Activated CD4-positive, alpha-beta T cell treated with anti-CD3 and anti-CD28 coated beads for 36 hours (primary cell): ENCODE results near the gene RBM4. TPM values are rescaled to one million over a fixed set of nuclear protein-coding genes. Genes with fewer than 3 reads are reported as not detected.
A peak's percentile ranks its signal among the peaks of the same experiment; 100 is the strongest.
"Not testable (repeated sequence)": the region's sequence is repeated elsewhere in the genome, so short reads cannot be mapped to it uniquely, and the experiment has no call there.

Experiments
- ATAC-seq: fragments of 200-7000 bp; cut with Tn5 transposase; one replicate; pipeline ENCODE4 v1.10.0; 2021; ENCODE audit warnings: mild to moderate bottlenecking, moderate library complexity
- CTCF ChIA-PET: fragments of 350-600 bp; sonication (Branson Sonifier 250); formaldehyde crosslinking; loops from one replicate; lab custom pipeline; 2021; ENCODE audit warnings: antibody characterized with exemption; lab: Charles Lee
- POLR2A ChIA-PET: fragments of 350-600 bp; sonication (Branson Sonifier 250); formaldehyde crosslinking; loops from one replicate; lab custom pipeline; 2021; ENCODE audit warnings: antibody characterized with exemption, inconsistent platforms; lab: Charles Lee
- DNase-seq: peaks from one replicate; pipeline ENCODE4 v3.0.0-alpha.2; 2020
- H3K27ac Mint-ChIP-seq: one replicate; pipeline ENCODE4 v1.8.0; 2021; ENCODE audit warnings: mixed read lengths
- H3K27me3 Mint-ChIP-seq: one replicate; pipeline ENCODE4 v1.8.0; 2021; ENCODE audit warnings: mixed read lengths
- H3K36me3 Mint-ChIP-seq: one replicate; pipeline ENCODE4 v1.8.0; 2021; ENCODE audit warnings: low read depth, mixed read lengths
- H3K4me1 Mint-ChIP-seq: one replicate; pipeline ENCODE4 v1.8.0; 2021; ENCODE audit warnings: mixed read lengths
- H3K4me3 Mint-ChIP-seq: one replicate; pipeline ENCODE4 v1.8.0; 2021; ENCODE audit warnings: mild to moderate bottlenecking, moderate library complexity, mixed read lengths
- H3K9me3 Mint-ChIP-seq: one replicate; pipeline ENCODE4 v1.8.0; 2021; ENCODE audit warnings: low read depth, mixed read lengths
- intact Hi-C, 2 experiments: fragments of 100-400 bp; cut with DNase I in 1 of 2; cut with micrococcal nuclease in 1 of 2; formaldehyde crosslinking; loops; one replicate each; pipeline versions ENCODE4 v1.14.2 to v1.15.1; 2022 to 2024; cut with DNase I, micrococcal nuclease
- total RNA-seq, 2 experiments: library from RNA; stranded (reverse); gene quantifications; one replicate each; pipeline ENCODE4 v1.2.3, GENCODE V29; 2021

Gene RBM4, protein sequence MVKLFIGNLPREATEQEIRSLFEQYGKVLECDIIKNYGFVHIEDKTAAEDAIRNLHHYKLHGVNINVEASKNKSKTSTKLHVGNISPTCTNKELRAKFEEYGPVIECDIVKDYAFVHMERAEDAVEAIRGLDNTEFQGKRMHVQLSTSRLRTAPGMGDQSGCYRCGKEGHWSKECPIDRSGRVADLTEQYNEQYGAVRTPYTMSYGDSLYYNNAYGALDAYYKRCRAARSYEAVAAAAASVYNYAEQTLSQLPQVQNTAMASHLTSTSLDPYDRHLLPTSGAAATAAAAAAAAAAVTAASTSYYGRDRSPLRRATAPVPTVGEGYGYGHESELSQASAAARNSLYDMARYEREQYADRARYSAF
- total RNA-seq: 100 to 1,000 TPM; 104 to 122 TPM

DNA sequence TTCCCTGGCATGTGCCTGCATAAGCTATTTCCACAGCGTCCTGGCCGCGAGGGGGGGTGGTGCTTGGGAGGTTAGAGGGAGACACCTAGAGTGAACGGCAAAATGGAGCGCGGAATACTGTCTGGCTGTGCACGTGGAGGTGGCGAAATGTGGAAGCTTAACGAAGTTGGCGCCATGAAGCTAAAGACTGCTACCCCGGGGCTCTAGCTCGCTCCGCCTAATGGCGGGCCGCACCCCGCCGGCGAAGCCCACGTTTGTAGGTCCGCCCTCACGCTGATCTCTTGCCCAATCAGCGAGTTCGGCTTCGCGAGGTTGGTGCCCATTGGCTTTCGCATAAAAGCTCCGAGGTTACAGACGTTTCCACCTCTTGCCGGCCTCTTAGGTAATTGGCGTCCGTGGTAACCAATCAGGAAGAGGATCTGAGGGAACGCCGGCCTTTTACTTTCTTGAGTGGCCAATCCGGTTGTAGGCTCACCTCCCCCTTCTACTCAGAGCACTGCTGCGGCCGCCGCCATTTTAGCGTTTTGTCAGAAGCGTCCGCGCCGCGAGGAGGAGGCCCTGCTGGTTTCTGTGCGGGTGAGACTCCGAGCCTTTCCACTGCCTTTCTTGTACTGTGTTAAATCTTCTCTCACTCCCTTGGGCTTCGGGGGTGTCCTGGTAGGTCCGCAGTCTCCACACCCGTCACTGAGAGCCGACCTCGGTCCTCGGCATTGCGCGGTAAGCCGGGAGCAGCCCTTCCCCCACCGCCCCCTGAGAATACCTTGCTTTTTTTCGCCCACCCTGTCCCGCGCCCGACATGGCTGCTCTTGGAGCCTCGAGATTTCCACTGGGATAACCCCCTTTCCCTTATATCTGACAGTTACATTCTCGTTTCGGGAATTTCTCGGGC lies at the start of gene RBM4:
Gene RBM4, plus strand, starts transcription at position 527 of the 889 bp plus-strand sequence. CDS start 1,009 bp downstream, outside the sequence.
- H3K27ac Mint-ChIP-seq: peak within 1 kb of the TSS; percentile 97
- peak; percentile 95 for ATAC-seq

DNA sequence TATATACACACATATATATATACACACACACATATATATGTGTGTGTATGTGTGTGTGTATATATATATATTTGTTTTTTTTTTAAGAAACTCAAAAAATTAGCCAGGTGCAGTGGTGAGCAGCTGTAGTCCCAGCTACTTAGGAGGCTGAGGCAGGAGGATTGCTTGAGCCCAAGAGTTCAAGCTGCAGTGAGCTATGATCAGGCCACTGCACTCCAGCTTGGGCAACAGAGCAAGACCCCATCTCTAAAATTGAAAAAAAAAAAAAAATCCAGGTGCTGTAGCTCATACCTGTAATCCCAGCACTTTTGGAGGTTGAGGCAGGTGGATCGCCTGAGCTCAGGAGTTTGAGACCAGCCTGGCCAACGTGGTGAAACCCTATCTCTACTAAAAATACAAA lies 49.2 kb upstream of the RBM4 start:
- ATAC-seq, DNase-seq, intact Hi-C loops, H3K4me3 Mint-ChIP-seq, H3K27me3 Mint-ChIP-seq, H3K4me1 Mint-ChIP-seq, H3K36me3 Mint-ChIP-seq, H3K9me3 Mint-ChIP-seq, H3K27ac Mint-ChIP-seq: not testable (repeated sequence)
- CTCF ChIA-PET: interaction anchor here (0.7 to 1.5 kb wide), 4 partner anchors 10 to 245 kb away, joined by 3 to 5 read pairs (median 4); partner anchors contain the start of gene RBM4B
- POLR2A ChIA-PET: interaction anchor here (0.6 kb wide), 1 partner anchor 548 kb away, joined by 3 read pairs; no protein-coding TSS in a partner anchor

More for the DNA sequence above, at the start of gene RBM4:
- no peaks in the 10 kb centered on the region for H3K27me3 Mint-ChIP-seq
- intact Hi-C loops: loop anchor here (1.0 to 10.0 kb wide), 16 partner anchors 19 to 846 kb away; partner anchors contain the start of genes CCDC87 (in 2 of the 2), CCS (in 2 of the 2), ACTN3 (in 1 of the 2) and AIP (in 1 of the 2)
- H3K36me3 Mint-ChIP-seq: peaks cover 73% of the 10 kb centered on the region
- H3K4me1 Mint-ChIP-seq: peaks cover 65% of the 10 kb centered on the region
- H3K4me3 Mint-ChIP-seq: peak within 1 kb of the TSS; percentile 89
- no peaks in the 10 kb centered on the region for H3K9me3 Mint-ChIP-seq
- POLR2A ChIA-PET: interaction anchor here (0.6 to 4.2 kb wide), 18 partner anchors 9 to 1067 kb away, joined by 3 to 98 read pairs (median 4); partner anchors contain the start of genes CCDC87, CCS, DPP3 and RBM14
- CTCF ChIA-PET: interaction anchor here (0.7 to 3.3 kb wide), 17 partner anchors 8 to 220 kb away, joined by 3 to 32 read pairs (median 4); partner anchors contain the start of genes ACTN3, RBM14 and RBM4B
- peak; percentile 97 for DNase-seq

DNA sequence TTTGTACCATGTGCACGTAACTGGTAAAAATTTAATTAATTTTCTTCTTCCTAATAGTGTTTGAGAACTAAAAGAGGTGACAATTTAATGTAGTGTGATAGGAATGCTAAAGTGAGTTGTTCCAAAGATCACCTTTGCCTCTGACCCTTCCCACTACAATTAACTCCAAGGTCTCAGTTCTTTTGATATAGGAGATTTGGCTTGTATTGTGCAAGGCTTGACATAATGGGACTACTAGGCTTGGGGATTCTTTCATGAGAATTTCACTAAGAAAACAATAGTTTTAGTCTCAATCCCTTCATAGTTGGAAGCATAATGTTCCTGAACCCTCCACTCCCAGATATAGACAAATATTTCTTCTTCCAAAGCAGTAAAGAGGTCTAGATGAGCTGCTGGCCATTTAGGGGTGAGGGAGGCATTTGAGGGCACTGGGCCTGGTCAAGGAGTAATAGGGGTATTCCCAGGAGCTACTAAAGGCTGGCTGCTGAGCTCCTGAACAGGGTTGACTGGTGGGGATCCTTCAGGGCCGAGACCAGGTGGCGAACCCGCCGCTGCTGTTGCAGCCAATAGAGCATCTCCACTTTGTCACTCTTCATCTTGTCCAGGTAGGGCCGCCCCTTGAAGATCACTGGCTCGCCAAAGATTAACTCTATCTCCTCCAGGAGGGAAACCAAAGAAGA lies 48.4 kb upstream of the RBM4 start:
- Mint-ChIP-seq H3K36me3 (no peaks in the 10 kb centered on the region), H3K4me3 (no peak overlapping the region), H3K4me1 (peaks cover 15% of the 10 kb centered on the region), H3K27me3 (no peaks in the 10 kb centered on the region), H3K9me3 (no peaks in the 10 kb centered on the region), H3K27ac (no peak overlapping the region)
- CTCF ChIA-PET: interaction anchor here (0.7 to 3.3 kb wide), 10 partner anchors 9 to 244 kb away, joined by 3 to 24 read pairs (median 4); partner anchors contain the start of genes CTSF and RBM4B
- POLR2A ChIA-PET: interaction anchor here (0.6 kb wide), 1 partner anchor 549 kb away, joined by 3 read pairs; no protein-coding TSS in a partner anchor
- ATAC-seq (no peak), DNase-seq (no peak)
- intact Hi-C loops: loop anchor here in 1 of 2 experiments (5.0 kb wide), 1 partner anchor 588 kb away; the partner anchor contains the start of genes BANF1 and EIF1AD

DNA sequence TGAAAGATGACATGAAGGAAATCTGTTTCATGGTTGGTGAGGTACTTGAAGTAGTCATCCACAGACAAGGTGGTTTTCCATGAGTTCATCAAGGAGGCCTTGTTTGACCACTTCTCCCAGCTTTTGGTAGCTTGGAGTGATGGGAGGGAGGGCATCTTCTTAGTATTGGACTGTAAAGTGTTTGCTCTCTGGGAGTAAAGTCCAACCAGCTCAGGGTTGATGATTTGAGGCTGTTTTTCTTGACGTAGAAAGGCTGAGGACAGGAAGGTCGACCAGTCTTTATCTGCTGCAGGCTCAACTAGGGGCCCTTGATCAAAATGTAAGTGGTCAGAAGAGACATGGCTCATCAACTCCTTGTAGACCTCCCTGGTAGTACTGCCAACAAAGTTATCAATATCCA lies 47.3 kb upstream of the RBM4 start:
- Mint-ChIP-seq H3K27ac (no peak overlapping the region), H3K9me3 (no peaks in the 10 kb centered on the region), H3K36me3 (no peaks in the 10 kb centered on the region), H3K27me3 (no peaks in the 10 kb centered on the region), H3K4me1 (peaks cover 19% of the 10 kb centered on the region), H3K4me3 (no peak overlapping the region)
- intact Hi-C loops: loop anchor here in 1 of 2 experiments (5.0 kb wide), 1 partner anchor 589 kb away; the partner anchor contains the start of genes BANF1 and EIF1AD
- ChIA-PET POLR2A (no interaction called here), CTCF (interaction anchor here (1.2 to 3.3 kb wide), 6 partner anchors 10 to 177 kb away, joined by 3 to 24 read pairs (median 6); partner anchors contain the start of genes CTSF and RBM4B)
- DNase-seq (no peak), ATAC-seq (no peak)

DNA sequence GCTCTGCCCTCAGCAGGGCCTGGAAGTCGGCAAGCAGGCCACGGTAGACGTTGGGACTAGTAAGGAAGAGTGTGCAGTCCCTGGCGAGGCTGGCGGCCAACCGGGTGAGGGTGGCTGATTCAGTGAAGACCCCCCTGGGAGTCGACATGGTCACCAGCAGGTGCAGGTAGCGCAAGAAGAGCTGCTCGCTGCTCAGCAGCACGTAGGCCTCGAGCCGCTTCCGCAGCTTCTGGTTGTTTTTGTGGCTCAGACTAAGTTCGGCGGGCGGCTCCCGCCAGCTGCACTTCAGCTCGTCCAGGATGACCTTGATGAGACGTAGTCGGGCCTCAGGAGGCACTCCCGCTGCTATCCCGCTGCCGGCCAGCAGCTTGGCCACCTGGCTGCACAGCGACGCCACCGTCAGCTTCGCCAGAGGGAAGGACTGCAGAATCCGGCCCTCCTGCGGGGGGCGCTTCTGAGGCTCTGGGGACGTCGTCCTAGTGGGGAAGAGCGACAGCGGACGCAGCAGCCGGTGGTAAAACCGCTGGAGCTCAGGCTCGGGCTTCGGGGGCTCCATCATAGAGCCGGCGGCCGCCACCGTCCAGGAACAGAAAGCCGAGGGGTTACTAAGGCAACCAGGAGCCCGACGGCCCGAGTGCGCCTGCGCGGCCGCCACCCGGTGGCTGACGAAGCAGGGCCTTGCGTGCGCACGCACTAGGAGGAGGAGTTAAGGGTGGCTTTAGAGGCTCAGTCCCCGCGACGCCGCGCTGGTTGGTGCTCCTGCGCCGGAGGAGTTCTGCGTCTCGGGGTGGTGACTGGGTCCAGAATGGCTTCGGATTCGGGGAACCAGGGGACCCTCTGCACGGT lies 45.8 kb upstream of the RBM4 start, which contains the start of the genes CCDC87 and CCS:
Gene CCDC87, minus strand, starts transcription at position 607 of the 846 bp plus-strand sequence. Its CDS starts 48 bp downstream, at position 559.
Gene CCS, plus strand, starts transcription at position 729 of the 846 bp plus-strand sequence. Its CDS starts 77 bp downstream, at position 806.
- Mint-ChIP-seq H3K9me3 (no peaks in the 10 kb centered on the region), H3K27ac (peak within 1 kb of the TSS; percentile 98), H3K4me3 (peak within 1 kb of the TSS; percentile 93), H3K4me1 (peaks cover 19% of the 10 kb centered on the region), H3K36me3 (no peaks in the 10 kb centered on the region), H3K27me3 (no peaks in the 10 kb centered on the region)
- DNase-seq: peak; percentile 99
- ChIA-PET CTCF (interaction anchor here (0.6 to 3.3 kb wide), 14 partner anchors 10 to 284 kb away, joined by 3 to 24 read pairs (median 4); partner anchors contain the start of genes MRPL11, RBM4B and ZDHHC24), POLR2A (interaction anchor here (1.0 to 2.6 kb wide), 3 partner anchors 24 to 46 kb away, joined by 4 to 20 read pairs (median 10); partner anchors contain the start of genes RBM14 and RBM4)
- intact Hi-C loops: loop anchor here (1.0 to 5.0 kb wide), 14 partner anchors 24 to 590 kb away; partner anchors contain the start of genes RBM14 (in 2 of the 2), RBM4 (in 2 of the 2), RBM4B (in 2 of the 2) and RCE1 (in 2 of the 2)
- peak; percentile 100 for ATAC-seq

DNA sequence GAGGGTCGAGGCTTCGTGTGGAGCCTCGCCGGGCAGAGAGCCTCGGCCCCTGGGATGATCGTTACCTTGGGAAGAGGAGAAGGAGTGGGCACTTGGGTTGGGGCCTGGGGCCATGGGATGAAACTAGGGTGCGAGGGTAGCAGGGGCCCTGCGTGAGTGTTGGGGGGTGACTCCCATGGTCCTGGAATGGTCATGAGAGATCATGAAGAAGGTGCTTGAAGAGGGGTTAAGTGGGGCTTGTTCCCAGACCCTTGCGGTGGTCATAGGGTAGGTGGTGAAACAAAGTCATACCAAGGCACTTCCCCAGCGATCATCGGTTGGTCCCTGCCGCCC lies 45.2 kb upstream of the RBM4 start:
- ATAC-seq (peak; percentile 12), DNase-seq (no peak)
- H3K9me3 Mint-ChIP-seq: no peaks in the 10 kb centered on the region
- peak overlapping the region; percentile 98 for H3K27ac Mint-ChIP-seq
- intact Hi-C loops: loop anchor here (1.0 to 5.0 kb wide), 14 partner anchors 23 to 591 kb away; partner anchors contain the start of genes RBM14 (in 2 of the 2), RBM4 (in 2 of the 2), RBM4B (in 2 of the 2) and RCE1 (in 2 of the 2)
- POLR2A ChIA-PET: interaction anchor here (0.8 to 2.6 kb wide), 4 partner anchors 23 to 45 kb away, joined by 4 to 20 read pairs (median 9); partner anchors contain the start of genes RBM14 and RBM4
- no peaks in the 10 kb centered on the region for H3K36me3 Mint-ChIP-seq
- CTCF ChIA-PET: interaction anchor here (1.0 to 2.9 kb wide), 5 partner anchors 10 to 84 kb away, joined by 3 to 24 read pairs (median 4); partner anchors contain the start of gene RBM4B
- peaks cover 19% of the 10 kb centered on the region for H3K4me1 Mint-ChIP-seq
- no peaks in the 10 kb centered on the region for H3K27me3 Mint-ChIP-seq
- peak overlapping the region; percentile 93 for H3K4me3 Mint-ChIP-seq

DNA sequence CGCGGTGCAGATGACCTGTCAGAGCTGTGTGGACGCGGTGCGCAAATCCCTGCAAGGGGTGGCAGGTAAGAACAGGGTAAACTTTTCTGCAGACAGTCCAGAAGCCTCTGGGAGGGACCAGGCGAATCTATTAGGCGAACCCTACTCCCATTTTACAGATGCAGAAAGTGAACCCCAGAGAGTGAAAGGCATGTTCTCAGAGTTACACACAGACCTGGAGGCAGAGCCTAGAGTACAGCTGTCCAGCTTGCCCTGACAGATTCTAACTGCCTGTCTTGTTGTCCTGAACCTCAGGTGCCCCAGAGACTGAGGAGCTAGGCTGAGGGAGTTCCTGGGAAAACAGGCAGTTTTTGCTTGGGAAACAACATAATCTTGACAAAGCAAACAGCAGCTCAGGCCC lies 44.9 kb upstream of the RBM4 start:
- H3K36me3 Mint-ChIP-seq: no peaks in the 10 kb centered on the region
- ATAC-seq (no peak), DNase-seq (no peak)
- H3K27ac Mint-ChIP-seq: peak overlapping the region; percentile 98
- intact Hi-C loops: loop anchor here (1.0 to 5.0 kb wide), 14 partner anchors 23 to 591 kb away; partner anchors contain the start of genes RBM14 (in 2 of the 2), RBM4 (in 2 of the 2), RBM4B (in 2 of the 2) and RCE1 (in 2 of the 2)
- H3K4me3 Mint-ChIP-seq: peak overlapping the region; percentile 93
- H3K9me3 Mint-ChIP-seq: no peaks in the 10 kb centered on the region
- no peaks in the 10 kb centered on the region for H3K27me3 Mint-ChIP-seq
- H3K4me1 Mint-ChIP-seq: peaks cover 19% of the 10 kb centered on the region
- ChIA-PET POLR2A (interaction anchor here (0.7 to 2.6 kb wide), 4 partner anchors 33 to 49 kb away, joined by 4 to 20 read pairs (median 8); partner anchors contain the start of gene RBM4), CTCF (interaction anchor here (1.0 to 2.0 kb wide), 2 partner anchors 12 to 52 kb away, joined by 3 to 10 read pairs; no protein-coding TSS in a partner anchor)

DNA sequence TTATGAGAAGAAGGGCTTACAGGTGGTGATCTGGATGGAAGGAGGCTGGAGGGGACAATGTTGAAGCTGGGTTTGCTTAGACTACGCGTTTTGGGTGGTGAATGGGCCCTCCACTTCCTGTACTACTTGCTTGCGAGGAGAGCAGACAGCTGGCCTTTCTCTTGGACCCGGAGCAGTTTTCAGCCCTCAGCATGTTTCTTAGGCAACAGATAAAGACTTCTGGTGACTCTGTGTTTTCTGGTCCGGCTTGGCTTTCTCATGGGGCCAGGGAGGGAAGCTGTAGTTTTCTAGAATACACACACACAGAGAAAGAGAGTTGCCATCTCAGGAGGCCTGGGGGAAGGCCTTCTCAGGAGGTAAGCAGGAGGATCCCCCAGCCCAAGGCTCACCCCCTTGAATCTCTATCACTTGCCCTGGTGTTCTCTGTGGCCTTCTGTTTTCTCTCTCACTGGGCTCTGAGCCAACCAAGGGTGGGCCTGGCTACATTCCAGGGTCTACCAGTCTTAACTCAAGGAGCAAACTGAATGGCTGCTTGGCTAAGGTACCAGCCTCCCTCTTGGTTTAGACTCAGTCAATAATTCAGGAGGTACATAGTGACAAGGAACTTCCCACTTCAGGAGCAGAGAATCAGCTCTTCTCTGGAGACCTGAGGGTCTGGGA lies 43.1 kb upstream of the RBM4 start:
- Mint-ChIP-seq H3K27ac (peak overlapping the region; percentile 3), H3K9me3 (no peaks in the 10 kb centered on the region), H3K4me3 (no peak overlapping the region), H3K36me3 (no peaks in the 10 kb centered on the region), H3K27me3 (no peaks in the 10 kb centered on the region), H3K4me1 (peaks cover 19% of the 10 kb centered on the region)
- CTCF ChIA-PET: interaction anchor here (0.6 to 1.5 kb wide), 7 partner anchors 15 to 105 kb away, joined by 3 to 6 read pairs (median 4); partner anchors contain the start of gene RBM4B
- ATAC-seq (no peak), DNase-seq (no peak)
- intact Hi-C loops: no loop called here
- POLR2A ChIA-PET: interaction anchor here (0.6 to 1.8 kb wide), 2 partner anchors 32 to 83 kb away, joined by 3 to 4 read pairs; no protein-coding TSS in a partner anchor
